ENCODE results near the gene IWS1. TPM values are rescaled to one million over a fixed set of nuclear protein-coding genes. Genes with fewer than 3 reads are reported as not detected.

Gene IWS1
- total RNA-seq, 1 experiment from 2014 or later, result 56.0 TPM

GRCh38 chr2:127523269-127523939 lies 2.9 kb downstream of the IWS1 start:
- DNase-seq, result no peak
- Histone ChIP-seq H3K27me3 (replicated peaks; ENCODE audit: control insufficient read depth, insufficient read depth, low read length) (no peaks in the 10 kb centered on the region), H3K36me3 (ENCODE audit: control insufficient read depth, insufficient read depth, low read length) (no peaks in the 10 kb centered on the region), H3K9me3 (no peaks in the 10 kb centered on the region), H3K4me3 (ENCODE audit: low read depth, low read length) (no peak overlapping the region), H3K4me1 (peaks cover 16% of the 10 kb centered on the region)
- no peak overlapping the region for H3K27ac Mint-ChIP-seq (ENCODE audit: unreplicated experiment)
- ChIA-PET POLR2A (no interaction called here), CTCF (no interaction called here)
- intact Hi-C loops (cut with micrococcal nuclease; ENCODE audit: unreplicated experiment), result no loop called here
- no peak overlapping the region for H3K4me3 Mint-ChIP-seq (ENCODE audit: unreplicated experiment)
- no TSS peak for BruUV-seq (replicated peaks)
- TF ChIP-seq CTCF (IDR thresholded peaks at IDR 0.05; ENCODE audit: insufficient read depth in 1 of 2, low read depth in 1 of 2, low read length in 1 of 2, severe bottlenecking in 1 of 2, unreplicated experiment in 1 of 2), result no peak
- H3K9me3 Mint-ChIP-seq (ENCODE audit: unreplicated experiment), result no peaks in the 10 kb centered on the region
- peaks cover 71% of the 10 kb centered on the region for H3K36me3 Mint-ChIP-seq (ENCODE audit: insufficient read depth, unreplicated experiment)
- no peaks in the 10 kb centered on the region for H3K27me3 Mint-ChIP-seq (ENCODE audit: insufficient read depth, unreplicated experiment)
- H3K4me1 Mint-ChIP-seq (ENCODE audit: low read depth, unreplicated experiment), result peaks cover 18% of the 10 kb centered on the region

- H3K36me3 Mint-ChIP-seq (ENCODE audit: insufficient read depth, unreplicated experiment), result peaks cover 80% of the 10 kb centered on the region
- no peak overlapping the region for H3K27ac Mint-ChIP-seq (ENCODE audit: unreplicated experiment)
- BruUV-seq (replicated peaks), result no TSS peak
- POLR2A ChIA-PET, result no interaction called here
- CTCF ChIA-PET, result no interaction called here
- peaks cover 7% of the 10 kb centered on the region for H3K4me1 Mint-ChIP-seq (ENCODE audit: low read depth, unreplicated experiment)
- no peaks in the 10 kb centered on the region for H3K9me3 Mint-ChIP-seq (ENCODE audit: unreplicated experiment)
- H3K9me3 ChIP-seq, result no peaks in the 10 kb centered on the region
- no peaks in the 10 kb centered on the region for H3K27me3 Mint-ChIP-seq (ENCODE audit: insufficient read depth, unreplicated experiment)
- DNase-seq, result no peak
- no peak overlapping the region for H3K4me3 ChIP-seq (ENCODE audit: low read depth, low read length)
- no peak for TF ChIP-seq CTCF (IDR thresholded peaks at IDR 0.05; ENCODE audit: insufficient read depth in 1 of 2, low read depth in 1 of 2, low read length in 1 of 2, severe bottlenecking in 1 of 2, unreplicated experiment in 1 of 2)
- H3K36me3 ChIP-seq (ENCODE audit: control insufficient read depth, insufficient read depth, low read length), result 0 out of 2 replicates have a peak, but pooled peaks cover 2% of the 10 kb centered on the region
- H3K4me1 ChIP-seq, result 0 out of 2 replicates have a peak, but pooled peaks cover 5% of the 10 kb centered on the region
- no peak overlapping the region for H3K4me3 Mint-ChIP-seq (ENCODE audit: unreplicated experiment)
- intact Hi-C loops (cut with micrococcal nuclease; ENCODE audit: unreplicated experiment), result no loop called here
- H3K27me3 ChIP-seq (replicated peaks; ENCODE audit: control insufficient read depth, insufficient read depth, low read length), result no peaks in the 10 kb centered on the region
Measured at GRCh38 chr2:127520424-127520823, 5.9 kb downstream of the IWS1 start.

- intact Hi-C loops (cut with micrococcal nuclease; ENCODE audit: unreplicated experiment), result no loop called here
- no peak overlapping the region for H3K4me3 ChIP-seq (ENCODE audit: low read depth, low read length)
- TF ChIP-seq CTCF (IDR thresholded peaks at IDR 0.05; ENCODE audit: insufficient read depth in 1 of 2, low read depth in 1 of 2, low read length in 1 of 2, severe bottlenecking in 1 of 2, unreplicated experiment in 1 of 2), result no peak
- Mint-ChIP-seq H3K9me3 (ENCODE audit: unreplicated experiment) (no peaks in the 10 kb centered on the region), H3K4me3 (ENCODE audit: unreplicated experiment) (no peak overlapping the region), H3K27ac (ENCODE audit: unreplicated experiment) (no peak overlapping the region), H3K27me3 (ENCODE audit: insufficient read depth, unreplicated experiment) (no peaks in the 10 kb centered on the region), H3K4me1 (ENCODE audit: low read depth, unreplicated experiment) (peaks cover 7% of the 10 kb centered on the region), H3K36me3 (ENCODE audit: insufficient read depth, unreplicated experiment) (peaks cover 84% of the 10 kb centered on the region)
- H3K27me3 ChIP-seq (replicated peaks; ENCODE audit: control insufficient read depth, insufficient read depth, low read length), result no peaks in the 10 kb centered on the region
- BruUV-seq (replicated peaks), result no TSS peak
- ChIA-PET CTCF (no interaction called here), POLR2A (interaction anchor here (1.5 kb wide), 1 partner anchor 9 kb away, joined by 3 read pairs; the partner anchor contains the start of gene IWS1)
- no peaks in the 10 kb centered on the region for H3K4me1 ChIP-seq
- no peak for DNase-seq
- H3K9me3 ChIP-seq, result no peaks in the 10 kb centered on the region
- H3K36me3 ChIP-seq (ENCODE audit: control insufficient read depth, insufficient read depth, low read length), result 0 out of 2 replicates have a peak, but pooled peaks cover 2% of the 10 kb centered on the region
Measured at GRCh38 chr2:127517465-127517864, 8.8 kb downstream of the IWS1 start.

Measured in Caco-2 (cell line).